Measurements from ENCODE around the gene ADIPOR2.

GRCh38 chr12:1680804-1681492, 9.9 kb upstream of the ADIPOR2 start:
- TF ChIP-seq CTCF (IDR thresholded peaks at IDR 0.05) (no peak), POLR2A (IDR thresholded peaks at IDR 0.05) (no peak), EP300 (IDR thresholded peaks at IDR 0.05) (no peak)
